Measurements from ENCODE around the gene SYT8.

The SYT8 gene

DNA sequence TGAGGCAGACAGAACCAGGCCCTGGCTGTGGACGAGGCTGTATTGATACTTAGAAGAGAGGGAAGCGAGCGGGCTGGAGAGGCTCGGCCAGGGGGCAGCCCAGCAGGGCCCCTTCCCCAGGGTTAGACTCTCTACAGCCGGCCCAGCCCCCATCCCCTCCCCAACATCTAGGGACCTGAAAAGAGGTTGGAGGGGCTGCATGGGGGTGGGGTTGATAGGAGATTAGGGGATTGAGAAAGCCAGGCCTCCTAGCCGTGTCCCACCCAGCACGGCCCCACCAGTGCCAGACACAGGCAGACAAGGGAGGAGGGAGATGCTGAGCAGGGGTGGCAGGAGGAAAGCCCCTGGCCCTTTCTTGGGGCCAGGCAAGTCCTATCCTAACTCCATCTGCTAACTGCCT lies 23.8 kb downstream of the SYT8 start:
- no peak for DNase-seq
- H3K4me3 ChIP-seq (ENCODE audit: low read depth in 1 of 2, low read length in 2 of 2) = no peak overlapping the region
- no peak overlapping the region for H2AFZ ChIP-seq (ENCODE audit: low read depth, low read length)
- H3K9me3 ChIP-seq (ENCODE audit: insufficient read depth, low read length, severe bottlenecking) = no peaks in the 10 kb centered on the region
- peaks cover 11% of the 10 kb centered on the region for H4K20me1 ChIP-seq (ENCODE audit: insufficient read depth, low read length)
- TF ChIP-seq EZH2 (IDR thresholded peaks at IDR 0.05; ENCODE audit: borderline replicate concordance, low read depth, low read length, severe bottlenecking) (no peak), CTCF (IDR thresholded peaks at IDR 0.05; ENCODE audit: borderline replicate concordance, extremely low read depth, low read length, poor library complexity, severe bottlenecking) (no peak)
- no peak overlapping the region for H3K27ac ChIP-seq (ENCODE audit: low read length)
- no peaks in the 10 kb centered on the region; the same call in 1 of the 2 replicates for H3K36me3 ChIP-seq (ENCODE audit: insufficient read depth, low read length)
- H3K4me2 ChIP-seq (ENCODE audit: insufficient read depth, low read length) = no peak overlapping the region
- no peaks in the 10 kb centered on the region; the same call in 1 of the 2 replicates for H3K79me2 ChIP-seq (ENCODE audit: insufficient read depth, low read length)
- ATAC-seq (ENCODE audit: insufficient read depth, low read depth) = no peak
- H3K9ac ChIP-seq (ENCODE audit: low read depth, low read length) = no peak overlapping the region
- peaks cover 4% of the 10 kb centered on the region for H3K4me1 ChIP-seq (ENCODE audit: insufficient read depth, low read length)
- H3K27me3 ChIP-seq (ENCODE audit: insufficient read depth, low read length, poor library complexity) = no peaks in the 10 kb centered on the region

GRCh38 chr11:1859004-1859403 lies 24.2 kb downstream of the SYT8 start:
- H2AFZ ChIP-seq (ENCODE audit: low read depth, low read length) = no peak overlapping the region
- no peaks in the 10 kb centered on the region for H3K4me1 ChIP-seq (ENCODE audit: insufficient read depth, low read length)
- H3K79me2 ChIP-seq (ENCODE audit: insufficient read depth, low read length) = no peaks in the 10 kb centered on the region; the same call in 1 of the 2 replicates
- H3K4me2 ChIP-seq (ENCODE audit: insufficient read depth, low read length) = no peak overlapping the region
- DNase-seq (no peak), ATAC-seq (ENCODE audit: insufficient read depth, low read depth) (no peak)
- no peaks in the 10 kb centered on the region for H3K36me3 ChIP-seq (ENCODE audit: insufficient read depth, low read length)
- no peak overlapping the region for H3K4me3 ChIP-seq (ENCODE audit: low read depth in 1 of 2, low read length in 2 of 2)
- no peak overlapping the region for H3K9ac ChIP-seq (ENCODE audit: low read depth, low read length)
- peaks cover 11% of the 10 kb centered on the region for H4K20me1 ChIP-seq (ENCODE audit: insufficient read depth, low read length)
- H3K27ac ChIP-seq (ENCODE audit: low read length) = no peak overlapping the region
- no peaks in the 10 kb centered on the region for H3K27me3 ChIP-seq (ENCODE audit: insufficient read depth, low read length, poor library complexity)
- H3K9me3 ChIP-seq (ENCODE audit: insufficient read depth, low read length, severe bottlenecking) = no peaks in the 10 kb centered on the region
- TF ChIP-seq CTCF (IDR thresholded peaks at IDR 0.05; ENCODE audit: borderline replicate concordance, extremely low read depth, low read length, poor library complexity, severe bottlenecking) = no peak
- no peak for TF ChIP-seq EZH2 (IDR thresholded peaks at IDR 0.05; ENCODE audit: borderline replicate concordance, low read depth, low read length, severe bottlenecking)

GRCh38 chr11:1860108-1860507 lies 25.3 kb downstream of the SYT8 start:
- Histone ChIP-seq H2AFZ (ENCODE audit: low read depth, low read length) (no peak overlapping the region), H3K4me1 (ENCODE audit: insufficient read depth, low read length) (no peaks in the 10 kb centered on the region), H3K9me3 (ENCODE audit: insufficient read depth, low read length, severe bottlenecking) (no peaks in the 10 kb centered on the region), H3K79me2 (ENCODE audit: insufficient read depth, low read length) (no peaks in the 10 kb centered on the region), H3K9ac (ENCODE audit: low read depth, low read length) (no peak overlapping the region), H3K27me3 (ENCODE audit: insufficient read depth, low read length, poor library complexity) (no peaks in the 10 kb centered on the region), H3K4me3 (ENCODE audit: low read depth in 1 of 2, low read length in 2 of 2) (no peak overlapping the region), H3K27ac (ENCODE audit: low read length) (no peak overlapping the region), H3K4me2 (ENCODE audit: insufficient read depth, low read length) (no peak overlapping the region), H3K36me3 (ENCODE audit: insufficient read depth, low read length) (no peaks in the 10 kb centered on the region), H4K20me1 (ENCODE audit: insufficient read depth, low read length) (peaks cover 11% of the 10 kb centered on the region)
- TF ChIP-seq CTCF (IDR thresholded peaks at IDR 0.05; ENCODE audit: borderline replicate concordance, extremely low read depth, low read length, poor library complexity, severe bottlenecking) = no peak
- ATAC-seq (ENCODE audit: insufficient read depth, low read depth) (no peak), DNase-seq (no peak)
